ENCODE measurements around the gene MAPKAPK2.

DNA sequence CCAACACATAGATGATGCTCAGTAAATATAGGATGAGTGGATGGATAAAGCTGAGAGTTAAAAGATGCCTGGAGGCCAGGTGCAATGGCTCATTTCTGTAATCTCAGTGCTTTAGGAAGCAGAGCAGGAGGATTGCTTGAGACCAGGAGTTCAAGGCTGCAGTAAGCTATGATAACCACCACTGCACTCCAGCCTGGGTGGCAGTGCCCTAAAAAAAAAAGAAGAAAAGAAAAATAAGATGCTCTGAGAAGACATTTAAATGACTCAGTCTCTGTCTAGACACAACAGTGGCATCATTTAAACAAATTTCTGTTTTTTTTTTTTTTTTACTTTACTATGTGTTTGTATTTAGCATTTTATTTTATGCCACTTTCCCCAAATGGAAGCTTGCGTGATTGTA lies 60.6 kb downstream of the MAPKAPK2 start:
- TF ChIP-seq RAD21 (IDR thresholded peaks at IDR 0.05; ENCODE audit: low read depth) (no peak), YY1 (IDR thresholded peaks at IDR 0.05; ENCODE audit: low read depth) (no peak), TEAD4 (IDR thresholded peaks at IDR 0.05) (no peak), EP300 (IDR thresholded peaks at IDR 0.05; ENCODE audit: borderline replicate concordance) (no peak), CEBPB (IDR thresholded peaks at IDR 0.05) (no peak), TAF1 (IDR thresholded peaks at IDR 0.05; ENCODE audit: low read depth) (no peak), CREB1 (IDR thresholded peaks at IDR 0.05; ENCODE audit: low read depth) (no peak)
